NAMALWA (cell line): ENCODE results near the gene NFASC.

Source experiments
- DNase-seq: peaks from one replicate; pipeline ENCODE4 v3.0.0-alpha.2; 2015; ENCODE audit warnings: low spot score

NFASC gene

GRCh38 chr1:204959836-204960235, 89.2 kb downstream of the NFASC start:
- DNase-seq = no peak

DNA sequence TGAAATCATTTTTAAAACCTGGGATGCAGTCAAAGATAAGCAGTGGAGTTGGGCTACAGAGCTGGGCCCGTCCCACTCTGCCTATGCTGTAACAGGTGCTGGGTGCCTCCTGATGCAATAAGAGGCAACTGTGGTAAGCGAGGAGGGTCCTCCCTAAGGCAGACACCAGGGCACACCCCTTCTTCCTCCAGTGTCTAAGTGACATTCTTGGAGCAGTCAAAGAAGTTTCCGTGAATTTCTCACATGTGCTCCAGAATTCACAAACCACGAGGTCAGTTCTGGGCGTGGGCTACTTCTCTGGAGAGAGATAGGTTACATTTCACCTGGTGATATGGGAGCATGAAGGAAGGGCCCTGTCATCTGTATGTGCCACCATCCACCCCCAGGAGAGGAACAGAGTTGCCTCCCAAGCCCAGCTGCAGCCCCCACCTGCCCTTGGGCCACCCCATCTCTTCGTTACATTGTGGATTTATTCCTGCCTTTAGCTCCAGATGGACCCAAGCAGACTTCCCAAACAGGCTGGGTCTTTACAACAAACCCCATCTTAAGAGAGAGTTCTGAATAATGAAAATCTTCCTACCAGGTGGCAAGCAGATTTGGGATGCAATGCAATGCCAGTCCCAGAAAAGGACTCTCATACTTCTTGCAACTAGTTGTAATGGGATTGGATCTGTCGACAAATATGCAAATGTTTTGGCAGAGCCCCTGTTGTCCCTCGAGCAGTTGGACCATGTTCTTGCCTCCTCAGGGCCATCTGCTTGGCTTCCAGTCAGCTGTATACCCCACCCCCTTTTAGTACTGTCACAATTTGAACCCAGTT, 89.9 kb downstream of the NFASC start:
- peak; percentile 25 for DNase-seq

- DNase-seq = no peak
Measured at GRCh38 chr1:204961765-204962419, 91.2 kb downstream of the NFASC start.

GRCh38 chr1:204962742-204963632, 92.3 kb downstream of the NFASC start:
- peak; percentile 37 for DNase-seq

DNA sequence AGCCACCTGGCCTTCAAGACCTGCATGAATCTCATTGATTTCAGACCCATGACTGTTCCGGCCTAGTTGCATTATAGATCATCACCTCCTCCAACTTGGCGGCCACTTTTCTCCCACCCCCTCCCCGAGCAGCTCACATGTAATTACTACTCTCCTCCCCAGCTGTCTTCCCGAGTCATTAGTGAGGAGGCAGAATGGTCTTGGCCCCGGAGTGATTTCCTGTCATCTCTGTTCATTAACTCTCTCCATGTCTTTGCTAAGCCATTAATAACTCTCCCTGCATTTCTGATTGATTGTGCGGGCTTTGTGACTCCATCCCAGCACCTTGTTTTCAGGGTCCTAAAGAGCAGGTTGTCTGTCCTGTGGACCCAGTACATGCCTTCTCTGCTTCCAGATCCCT, 96.8 kb downstream of the NFASC start:
- DNase-seq = no peak

GRCh38 chr1:204968135-204968534, 97.5 kb downstream of the NFASC start:
- DNase-seq = no peak

DNA sequence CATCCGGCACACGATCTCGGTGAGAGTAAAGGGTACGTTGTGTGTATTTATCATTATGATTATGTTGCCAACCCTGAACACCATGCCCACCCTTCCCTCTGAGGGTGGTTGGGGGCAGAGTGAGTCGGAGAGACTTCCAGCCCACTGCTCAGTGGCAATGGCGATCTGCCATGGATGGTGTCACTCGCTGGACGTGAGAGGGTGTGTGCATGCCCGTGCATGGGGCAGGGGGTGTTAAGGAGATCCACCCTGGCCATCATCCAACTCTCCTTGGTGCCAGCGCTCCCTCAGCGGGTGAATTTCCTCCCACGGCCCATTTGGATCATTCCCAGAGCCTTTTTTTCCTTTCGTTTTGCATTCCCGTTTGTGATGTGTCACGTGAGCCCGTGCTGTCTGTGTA, 98.3 kb downstream of the NFASC start:
- DNase-seq = no peak

- DNase-seq = no peak
Measured at GRCh38 chr1:204970937-204971336, 100.3 kb downstream of the NFASC start.

DNA sequence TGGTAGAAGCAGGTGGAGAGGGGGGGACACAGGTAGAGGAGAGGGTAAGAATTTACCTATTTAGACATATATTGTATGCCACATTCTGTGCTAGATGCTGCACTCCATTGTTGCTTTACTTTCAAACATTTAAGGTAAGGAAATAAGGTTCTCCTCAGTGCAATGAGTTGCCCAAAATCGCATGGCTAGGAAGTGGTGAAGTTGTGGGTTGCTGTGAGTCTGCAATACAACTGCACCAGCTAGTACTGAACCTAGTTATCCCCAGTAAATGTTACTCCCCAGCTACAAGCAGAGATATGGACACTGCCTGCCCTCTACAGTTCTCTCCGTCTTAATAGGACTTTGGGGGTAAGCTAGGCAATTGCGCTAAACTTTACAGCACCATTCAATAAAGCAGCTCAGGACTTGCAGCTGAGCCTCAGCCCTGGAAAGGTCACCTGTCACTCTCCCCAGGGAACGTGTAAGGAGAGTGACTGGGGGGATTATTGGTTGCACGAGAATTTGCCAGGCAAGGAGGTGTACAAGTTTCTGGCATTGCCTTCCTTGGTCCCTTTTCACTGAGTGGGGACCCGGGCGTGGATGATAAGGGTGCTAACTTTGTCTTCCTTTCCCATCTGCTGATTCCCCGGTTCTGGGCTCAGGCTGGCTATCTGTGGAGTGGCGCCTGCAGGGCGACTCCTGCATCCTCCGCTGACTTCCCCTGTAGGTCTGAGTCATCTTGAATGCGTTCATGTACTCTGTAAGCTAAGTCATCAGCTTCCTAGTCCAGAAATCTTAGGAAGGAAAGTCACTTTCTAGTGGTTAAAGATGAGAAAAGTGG, 101.1 kb downstream of the NFASC start:
- DNase-seq = no peak

DNA sequence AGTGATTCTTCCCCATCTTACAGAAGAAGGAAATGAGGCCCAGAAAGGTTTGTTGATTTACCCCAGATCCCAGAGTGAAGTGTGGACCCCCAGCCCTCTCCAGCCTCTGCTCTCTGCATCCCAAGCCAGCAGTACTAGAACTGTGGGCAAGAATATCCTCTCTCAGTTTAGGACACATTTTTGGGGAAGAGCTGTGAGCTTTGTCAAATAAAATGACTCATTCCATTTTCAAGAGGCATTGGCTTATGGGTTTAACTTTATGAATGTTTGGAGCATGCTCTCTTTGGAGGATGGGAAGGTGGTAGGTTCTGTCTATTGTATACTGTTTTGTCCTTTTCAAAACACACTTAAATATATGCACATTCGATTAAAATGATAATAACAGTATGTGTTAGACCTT, 101.8 kb downstream of the NFASC start:
- no peak for DNase-seq

- DNase-seq = no peak
Measured at GRCh38 chr1:204973449-204973848, 102.8 kb downstream of the NFASC start.

DNA sequence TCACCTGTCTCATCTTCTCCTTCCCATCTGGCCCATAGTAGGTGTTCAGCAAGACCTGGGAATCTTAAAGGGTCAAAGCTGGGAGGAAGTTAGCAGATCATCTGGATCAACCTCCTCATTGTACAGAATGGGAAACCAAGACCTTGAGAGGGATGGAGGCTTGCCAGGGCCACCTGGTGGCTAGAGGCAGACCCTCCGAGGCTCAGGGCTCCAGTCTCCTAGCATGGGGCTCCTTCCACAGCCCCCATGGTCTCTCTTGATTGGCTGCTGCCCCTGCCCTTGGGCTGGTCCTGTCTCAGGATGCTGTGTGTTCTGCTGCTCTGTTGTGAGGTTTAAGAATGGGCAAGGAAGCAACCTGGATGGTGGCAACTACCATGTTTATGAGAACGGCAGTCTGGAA, 103.7 kb downstream of the NFASC start:
- no peak for DNase-seq

DNA sequence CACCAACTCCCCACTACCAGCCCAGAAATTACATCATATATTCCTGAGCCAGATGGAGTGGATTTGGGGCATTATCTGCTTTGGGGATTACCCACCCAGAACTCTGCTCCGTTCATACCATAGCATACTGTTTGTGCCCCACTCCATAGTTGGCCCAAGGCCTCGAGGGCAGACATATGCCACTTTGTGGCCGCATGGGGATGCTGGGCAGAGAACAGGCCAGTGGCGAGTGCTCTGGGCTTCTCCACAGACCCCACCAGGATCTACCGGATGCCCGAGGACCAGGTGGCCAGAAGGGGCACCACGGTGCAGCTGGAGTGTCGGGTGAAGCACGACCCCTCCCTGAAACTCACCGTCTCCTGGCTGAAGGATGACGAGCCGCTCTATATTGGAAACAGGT, 104.4 kb downstream of the NFASC start:
- DNase-seq = no peak

GRCh38 chr1:204975568-204976235, 105.0 kb downstream of the NFASC start:
- DNase-seq = peak; percentile 73

DNA sequence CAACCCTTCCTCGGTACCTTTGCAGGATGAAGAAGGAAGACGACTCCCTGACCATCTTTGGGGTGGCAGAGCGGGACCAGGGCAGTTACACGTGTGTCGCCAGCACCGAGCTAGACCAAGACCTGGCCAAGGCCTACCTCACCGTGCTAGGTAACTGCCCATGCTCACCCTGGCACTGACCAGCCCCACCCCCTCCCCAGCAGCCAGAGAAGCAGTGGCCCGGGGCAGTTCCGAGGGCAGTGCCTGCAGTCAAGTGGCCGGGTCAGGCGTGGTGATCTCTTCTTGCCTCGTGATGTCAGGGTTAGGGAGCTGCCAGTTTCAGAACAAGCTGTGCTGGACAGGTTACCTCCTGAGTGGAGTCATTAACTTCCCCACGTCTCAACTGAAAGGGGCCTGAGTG, 106.0 kb downstream of the NFASC start:
- no peak for DNase-seq

GRCh38 chr1:204977318-204977717, 106.7 kb downstream of the NFASC start:
- no peak for DNase-seq

GRCh38 chr1:204978782-204979181, 108.1 kb downstream of the NFASC start:
- no peak for DNase-seq

DNA sequence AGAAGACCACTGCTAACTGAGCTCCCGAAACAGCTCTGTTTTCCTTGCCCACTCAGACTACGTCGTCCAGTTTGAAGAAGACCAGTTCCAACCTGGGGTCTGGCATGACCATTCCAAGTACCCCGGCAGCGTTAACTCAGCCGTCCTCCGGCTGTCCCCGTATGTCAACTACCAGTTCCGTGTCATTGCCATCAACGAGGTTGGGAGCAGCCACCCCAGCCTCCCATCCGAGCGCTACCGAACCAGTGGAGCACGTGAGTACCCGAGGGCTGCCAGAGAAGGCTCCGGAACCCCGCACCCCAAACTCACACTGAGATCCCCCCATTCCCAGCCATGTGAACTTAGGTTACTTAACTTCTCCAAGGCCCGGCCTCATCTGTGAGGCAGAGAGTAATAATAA, 108.6 kb downstream of the NFASC start:
- no peak for DNase-seq

- DNase-seq = no peak
Measured at GRCh38 chr1:204979891-204980649, 109.4 kb downstream of the NFASC start.

DNA sequence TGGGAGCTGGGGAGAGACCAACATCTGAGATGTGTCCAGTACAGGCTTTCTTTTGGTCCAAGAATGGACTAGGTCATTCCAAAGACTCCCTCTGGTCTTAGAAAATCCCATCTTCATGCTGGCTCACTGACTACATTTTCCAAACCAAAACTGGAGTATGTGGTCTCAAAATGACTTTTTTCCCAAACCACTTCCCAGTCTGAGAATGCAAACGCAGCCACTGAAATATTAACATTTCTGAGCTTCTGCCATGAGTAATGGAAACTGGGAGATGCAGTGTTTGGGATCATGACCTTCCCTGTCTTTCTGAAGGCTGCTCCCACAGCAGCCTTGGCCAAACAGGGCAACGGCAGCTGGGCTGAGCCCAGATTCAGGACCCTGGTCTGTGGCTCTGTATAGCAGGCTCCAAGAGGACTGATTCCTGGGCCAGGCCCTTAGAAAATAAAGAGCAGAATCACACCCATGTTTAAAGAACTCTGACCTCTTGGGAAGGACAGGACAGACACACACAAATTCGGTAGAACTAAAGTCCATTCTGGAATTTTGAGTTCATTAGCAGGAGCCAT, 110.3 kb downstream of the NFASC start:
- DNase-seq = no peak
